Uterus (tissue), 4 donors: ENCODE data around the gene VPS18. TPM values are rescaled to one million over a fixed set of nuclear protein-coding genes. Genes with fewer than 3 reads are reported as not detected.

Source experiments
- DNase-seq, 2 donors: peaks; one replicate each; pipeline ENCODE4 v3.0.0-alpha.2; 2019 to 2020
- H3K27ac ChIP-seq, 2 donors: fragments of 200-600 bp; sonication (generic); 1 replicate in 1 of 2; 2 replicates in 1 of 2; pipeline ENCODE4 v1.5.1; 2016 to 2018
- H3K27me3 ChIP-seq, 2 donors: fragments of 200-600 bp; sonication (generic); one replicate each; pipeline ENCODE4 v1.5.1; 2018 to 2019; ENCODE audit warnings: control low read depth in 1 of 2
- H3K36me3 ChIP-seq, 2 donors: fragments of 200-600 bp; sonication (generic); one replicate each; pipeline ENCODE4 v1.5.1; 2019; ENCODE audit warnings: control low read depth in 1 of 2
- H3K4me1 ChIP-seq, 2 donors: fragments of 200-600 bp; sonication (generic); one replicate each; pipeline ENCODE4 v1.5.1; 2018 to 2019; ENCODE audit warnings: control low read depth in 1 of 2
- H3K4me3 ChIP-seq, 2 donors: fragments of 200-600 bp; sonication (generic); 1 replicate in 1 of 2; 2 replicates in 1 of 2; pipeline ENCODE4 v1.5.1; 2018 to 2019; ENCODE audit warnings: mild to moderate bottlenecking in 1 of 2
- H3K9me3 ChIP-seq, 2 donors: fragments of 200-600 bp; sonication (generic); one replicate each; pipeline ENCODE4 v1.5.1; 2019; ENCODE audit warnings: control low read depth in 1 of 2
- POLR2A ChIP-seq, 2 donors: fragments of 450-650 bp; IDR thresholded peaks; one replicate each; pipeline ENCODE4 v1.6.1; 2016; ENCODE audit warnings: antibody characterized with exemption in 2 of 2, mild to moderate bottlenecking in 1 of 2, moderate library complexity in 1 of 2
- intact Hi-C: fragments of 100-400 bp; cut with DNase I; formaldehyde crosslinking; loops from one replicate; pipeline ENCODE4 v1.15.1; 2023; ENCODE audit warnings: low total_unique reads
- total RNA-seq, 4 donors: library from RNA; depleted of rRNA in 3 of 4; stranded (reverse); fragments of >200 nt in 3 of 4; gene quantifications; one replicate each; pipeline versions ENCODE4 v1.1.0 to v1.2.4, GENCODE V29; 2014 to 2023
- TF ChIP-seq, protein P1 (sequence below), 4 experiments: fragments of 200-600 bp in 2 of 4; fragments of 450-650 bp in 2 of 4; sonication (generic) in 2 of 4; IDR thresholded peaks; one replicate each; pipeline ENCODE4 v1.5.1; 2016 to 2019; ENCODE audit warnings: antibody characterized with exemption in 4 of 4, mild to moderate bottlenecking in 2 of 4, moderate library complexity in 1 of 4
- donor health status: DM: yes; HTN: yes; CAD: no.

Gene VPS18
- total RNA-seq, 4 donors from 2014 or later: 3.8 to 33.3 (median 17.3) TPM

GRCh38 chr15:40940296-40940801 is 46.1 kb downstream of the VPS18 start:
- peak in 1 of 2 donors; percentile 48 for DNase-seq
- H3K4me3 ChIP-seq: no peak overlapping the region
- H3K9me3 ChIP-seq: no peaks in the 10 kb centered on the region
- H3K4me1 ChIP-seq: no peaks in the 10 kb centered on the region
- H3K27me3 ChIP-seq: no peaks in the 10 kb centered on the region
- intact Hi-C loops: no loop called here
- TF ChIP-seq, protein P1, sequence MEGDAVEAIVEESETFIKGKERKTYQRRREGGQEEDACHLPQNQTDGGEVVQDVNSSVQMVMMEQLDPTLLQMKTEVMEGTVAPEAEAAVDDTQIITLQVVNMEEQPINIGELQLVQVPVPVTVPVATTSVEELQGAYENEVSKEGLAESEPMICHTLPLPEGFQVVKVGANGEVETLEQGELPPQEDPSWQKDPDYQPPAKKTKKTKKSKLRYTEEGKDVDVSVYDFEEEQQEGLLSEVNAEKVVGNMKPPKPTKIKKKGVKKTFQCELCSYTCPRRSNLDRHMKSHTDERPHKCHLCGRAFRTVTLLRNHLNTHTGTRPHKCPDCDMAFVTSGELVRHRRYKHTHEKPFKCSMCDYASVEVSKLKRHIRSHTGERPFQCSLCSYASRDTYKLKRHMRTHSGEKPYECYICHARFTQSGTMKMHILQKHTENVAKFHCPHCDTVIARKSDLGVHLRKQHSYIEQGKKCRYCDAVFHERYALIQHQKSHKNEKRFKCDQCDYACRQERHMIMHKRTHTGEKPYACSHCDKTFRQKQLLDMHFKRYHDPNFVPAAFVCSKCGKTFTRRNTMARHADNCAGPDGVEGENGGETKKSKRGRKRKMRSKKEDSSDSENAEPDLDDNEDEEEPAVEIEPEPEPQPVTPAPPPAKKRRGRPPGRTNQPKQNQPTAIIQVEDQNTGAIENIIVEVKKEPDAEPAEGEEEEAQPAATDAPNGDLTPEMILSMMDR (IDR thresholded peaks at IDR 0.05): no peak
- no peak for TF ChIP-seq POLR2A (IDR thresholded peaks at IDR 0.05)
- peak overlapping the region; percentile 88 to 91 for H3K27ac ChIP-seq
- H3K36me3 ChIP-seq: no peaks in the 10 kb centered on the region

- intact Hi-C loops: no loop called here
- H3K4me3 ChIP-seq: peak overlapping the region; percentile 41 to 57
- TF ChIP-seq, protein P1 (IDR thresholded peaks at IDR 0.05): no peak
- TF ChIP-seq POLR2A (IDR thresholded peaks at IDR 0.05): no peak
- no peaks in the 10 kb centered on the region for H3K27me3 ChIP-seq
- no peaks in the 10 kb centered on the region for H3K36me3 ChIP-seq
- H3K27ac ChIP-seq: peak overlapping the region; percentile 88 to 91
- no peaks in the 10 kb centered on the region for H3K9me3 ChIP-seq
- DNase-seq: no peak
- H3K4me1 ChIP-seq: no peaks in the 10 kb centered on the region
These were observed 46.8 kb downstream of the VPS18 start for GRCh38 chr15:40941068-40941527.

GRCh38 chr15:40941528-40942336 is 47.5 kb downstream of the VPS18 start:
- TF ChIP-seq, protein P1 (IDR thresholded peaks at IDR 0.05): peak; percentile 21 to 96 (median 86)
- TF ChIP-seq POLR2A (IDR thresholded peaks at IDR 0.05): peak in 1 of 2 donors; percentile 60
- H3K27me3 ChIP-seq: no peaks in the 10 kb centered on the region
- no peaks in the 10 kb centered on the region for H3K36me3 ChIP-seq
- no peaks in the 10 kb centered on the region for H3K4me1 ChIP-seq
- peak overlapping the region; percentile 41 to 57 for H3K4me3 ChIP-seq
- peak overlapping the region; percentile 88 to 91 for H3K27ac ChIP-seq
- peak; percentile 72 for DNase-seq
- H3K9me3 ChIP-seq: no peaks in the 10 kb centered on the region
- intact Hi-C loops: no loop called here

DNA sequence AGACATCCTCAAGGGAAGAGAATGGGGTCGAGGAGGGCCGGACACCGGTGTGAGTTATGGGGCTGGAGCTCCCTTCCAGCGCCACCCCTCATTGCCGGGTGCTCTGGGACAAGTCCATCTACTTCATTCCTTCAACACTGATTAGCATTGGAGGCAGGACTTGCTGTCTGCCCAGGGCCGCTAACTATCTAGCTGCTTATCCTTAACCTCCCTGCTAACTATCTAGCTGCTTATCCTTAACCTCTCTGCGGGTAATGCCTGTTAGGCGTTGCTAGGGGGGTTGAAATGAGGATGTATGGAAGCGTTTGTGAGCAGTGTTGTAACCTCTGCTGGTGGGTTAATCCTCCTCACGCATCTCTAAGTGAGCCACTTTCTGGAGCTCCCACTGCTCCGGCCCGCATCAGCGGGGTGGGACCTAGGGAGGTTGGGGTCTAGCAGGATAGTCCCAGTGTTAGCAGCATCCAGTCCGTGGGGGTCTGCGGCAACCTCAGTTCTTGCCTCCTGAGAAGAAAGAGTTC is 48.1 kb downstream of the VPS18 start:
- no peaks in the 10 kb centered on the region for H3K36me3 ChIP-seq
- peak overlapping the region; percentile 88 to 91 for H3K27ac ChIP-seq
- no peaks in the 10 kb centered on the region for H3K9me3 ChIP-seq
- DNase-seq: no peak
- peak overlapping the region; percentile 41 to 57 for H3K4me3 ChIP-seq
- intact Hi-C loops: no loop called here
- no peaks in the 10 kb centered on the region for H3K27me3 ChIP-seq
- H3K4me1 ChIP-seq: no peaks in the 10 kb centered on the region
- TF ChIP-seq POLR2A (IDR thresholded peaks at IDR 0.05): no peak
- TF ChIP-seq, protein P1 (IDR thresholded peaks at IDR 0.05): no peak

- no peaks in the 10 kb centered on the region for H3K36me3 ChIP-seq
- H3K4me1 ChIP-seq: no peaks in the 10 kb centered on the region
- TF ChIP-seq POLR2A (IDR thresholded peaks at IDR 0.05): no peak
- no peak overlapping the region for H3K4me3 ChIP-seq
- no peaks in the 10 kb centered on the region for H3K27me3 ChIP-seq
- intact Hi-C loops: no loop called here
- H3K27ac ChIP-seq: peak overlapping the region; percentile 88 to 91
- no peaks in the 10 kb centered on the region for H3K9me3 ChIP-seq
- DNase-seq: no peak
These were observed 48.6 kb downstream of the VPS18 start for GRCh38 chr15:40942878-40943277.
